HG02798 (cell line): ENCODE measurements around the gene CAPN14.

Experiments used
- ATAC-seq: cut with Tn5 transposase; IDR thresholded peaks from one replicate; pipeline ENCODE4 v1.9.1; 2021; ENCODE audit warnings: mild to moderate bottlenecking; ENCODE audit not compliant: unreplicated experiment, poor library complexity

The CAPN14 gene, protein sequence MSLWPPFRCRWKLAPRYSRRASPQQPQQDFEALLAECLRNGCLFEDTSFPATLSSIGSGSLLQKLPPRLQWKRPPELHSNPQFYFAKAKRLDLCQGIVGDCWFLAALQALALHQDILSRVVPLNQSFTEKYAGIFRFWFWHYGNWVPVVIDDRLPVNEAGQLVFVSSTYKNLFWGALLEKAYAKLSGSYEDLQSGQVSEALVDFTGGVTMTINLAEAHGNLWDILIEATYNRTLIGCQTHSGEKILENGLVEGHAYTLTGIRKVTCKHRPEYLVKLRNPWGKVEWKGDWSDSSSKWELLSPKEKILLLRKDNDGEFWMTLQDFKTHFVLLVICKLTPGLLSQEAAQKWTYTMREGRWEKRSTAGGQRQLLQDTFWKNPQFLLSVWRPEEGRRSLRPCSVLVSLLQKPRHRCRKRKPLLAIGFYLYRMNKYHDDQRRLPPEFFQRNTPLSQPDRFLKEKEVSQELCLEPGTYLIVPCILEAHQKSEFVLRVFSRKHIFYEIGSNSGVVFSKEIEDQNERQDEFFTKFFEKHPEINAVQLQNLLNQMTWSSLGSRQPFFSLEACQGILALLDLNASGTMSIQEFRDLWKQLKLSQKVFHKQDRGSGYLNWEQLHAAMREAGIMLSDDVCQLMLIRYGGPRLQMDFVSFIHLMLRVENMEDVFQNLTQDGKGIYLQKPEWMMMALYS

DNA sequence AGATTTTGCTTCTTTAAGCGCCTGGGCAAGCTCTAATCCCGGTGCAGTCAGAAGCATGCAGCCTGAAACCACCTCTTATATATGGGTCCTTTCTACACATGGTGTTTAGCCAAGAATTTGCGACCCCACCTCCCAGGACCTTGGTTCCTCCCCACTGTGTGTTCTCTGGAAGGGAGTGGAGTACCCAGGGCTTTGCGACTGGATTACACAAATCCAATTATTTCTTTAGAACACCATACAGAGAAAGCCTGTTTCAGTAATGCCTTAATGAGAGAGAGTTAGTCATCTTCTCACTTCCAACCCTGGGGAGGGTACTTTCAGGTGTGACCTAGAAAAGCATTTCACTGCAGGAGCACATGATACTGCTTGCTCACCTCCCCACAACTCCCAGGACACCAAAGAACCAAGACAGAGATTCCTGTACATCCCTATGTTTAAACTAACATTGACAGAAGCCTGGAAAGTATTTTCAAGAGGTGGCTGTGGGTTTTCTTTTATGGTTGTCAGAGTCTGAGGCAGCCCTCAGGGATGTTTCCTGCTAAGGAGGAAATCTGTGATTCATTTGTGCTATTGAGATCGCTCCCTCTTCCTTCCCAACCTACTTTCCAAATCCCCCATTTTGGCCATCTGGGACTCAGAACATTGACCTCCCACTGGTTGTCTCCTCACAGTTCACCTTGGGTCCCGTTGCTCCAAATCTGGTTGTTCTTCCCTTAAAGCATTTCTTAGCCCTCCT lies at the start of gene CAPN14:
TSS of gene CAPN14 (minus strand) at position 51 of the 736 bp plus-strand sequence. CDS start 12,068 bp downstream, outside the sequence.
- peak; percentile 22 for ATAC-seq

DNA sequence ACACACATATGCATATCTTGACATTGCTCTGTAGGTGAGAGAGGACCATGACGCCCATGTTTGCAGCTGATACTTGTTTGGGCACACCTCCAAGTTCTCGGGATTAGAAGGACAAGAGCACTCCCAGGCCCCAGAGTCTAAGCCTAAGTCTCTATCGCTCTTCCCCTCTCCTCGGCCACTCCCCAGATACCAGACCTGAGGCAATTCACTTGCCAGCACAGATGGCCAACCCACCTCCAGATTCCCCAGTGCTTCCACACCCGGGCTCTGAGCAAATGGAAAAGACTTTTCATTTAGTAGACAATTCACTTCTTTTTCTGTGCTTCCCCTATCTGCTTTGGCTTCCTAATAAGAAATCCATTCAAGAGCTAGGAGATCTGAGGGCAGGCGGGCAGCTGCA lies 49.5 kb upstream of the CAPN14 start:
- ATAC-seq = no peak

DNA sequence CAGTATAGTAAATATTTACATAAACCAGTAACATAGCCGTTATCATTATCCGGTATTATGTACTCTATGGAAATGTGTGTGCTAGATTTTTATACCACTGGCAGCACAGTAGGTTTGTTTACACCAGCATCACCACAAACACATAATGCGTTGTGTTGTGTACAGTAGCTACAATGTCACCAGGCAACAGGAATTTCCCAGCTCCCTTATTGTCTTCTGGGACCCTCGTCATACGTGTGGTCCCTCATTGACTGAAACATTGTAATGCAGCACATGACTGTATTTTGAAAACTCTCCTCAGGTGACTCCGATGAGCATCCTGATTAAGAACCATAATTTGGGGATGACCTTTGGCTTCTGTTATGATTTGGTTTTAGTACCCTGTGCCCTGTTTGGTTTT lies 47.9 kb upstream of the CAPN14 start:
- no peak for ATAC-seq

DNA sequence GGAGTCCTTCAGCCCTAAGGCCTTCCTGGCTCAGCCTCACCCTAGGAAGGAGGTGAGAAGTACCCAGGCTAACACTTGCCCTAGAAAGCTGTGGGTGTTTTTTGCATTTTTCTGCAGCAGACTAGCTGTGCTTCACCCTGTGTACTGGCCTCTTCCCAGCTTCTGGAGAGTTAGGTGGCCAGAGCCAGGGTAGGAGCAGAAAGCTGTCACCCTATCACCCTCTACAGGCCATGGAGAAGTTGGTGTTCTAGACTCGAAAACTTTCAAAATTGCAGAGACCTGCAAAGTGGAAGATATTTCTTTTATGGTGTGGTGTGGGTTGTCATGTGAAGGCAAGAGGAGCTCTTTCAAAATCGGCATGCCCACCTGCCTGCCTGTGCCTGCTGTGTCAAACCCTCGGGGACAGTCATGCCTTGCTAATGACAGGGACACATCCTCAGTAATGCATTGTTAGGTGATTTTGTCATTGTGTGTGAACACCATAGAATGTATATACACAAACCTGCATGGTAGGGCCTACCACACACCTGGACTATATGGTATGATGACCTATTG lies 46.4 kb upstream of the CAPN14 start:
- ATAC-seq = no peak

DNA sequence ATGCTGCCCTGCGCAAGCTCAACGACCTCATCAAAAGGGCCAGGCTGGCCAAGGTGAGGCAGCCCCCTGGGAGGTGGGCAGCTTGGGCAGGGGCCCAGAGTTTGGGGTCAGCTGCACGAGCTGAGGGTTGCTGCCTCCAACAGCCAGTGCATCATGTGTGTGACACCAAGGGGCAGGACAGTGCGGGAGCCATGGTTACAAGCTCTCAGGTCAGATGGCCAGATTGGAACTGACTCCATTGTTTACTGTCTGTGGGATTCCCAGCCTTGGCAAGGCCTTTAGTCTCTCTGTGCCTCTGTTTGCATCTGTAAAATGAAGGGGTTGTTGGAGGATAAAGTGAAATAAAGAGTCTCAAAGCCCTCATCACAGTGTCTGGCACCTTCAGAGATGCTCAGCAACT lies 43.6 kb upstream of the CAPN14 start:
- ATAC-seq = no peak

DNA sequence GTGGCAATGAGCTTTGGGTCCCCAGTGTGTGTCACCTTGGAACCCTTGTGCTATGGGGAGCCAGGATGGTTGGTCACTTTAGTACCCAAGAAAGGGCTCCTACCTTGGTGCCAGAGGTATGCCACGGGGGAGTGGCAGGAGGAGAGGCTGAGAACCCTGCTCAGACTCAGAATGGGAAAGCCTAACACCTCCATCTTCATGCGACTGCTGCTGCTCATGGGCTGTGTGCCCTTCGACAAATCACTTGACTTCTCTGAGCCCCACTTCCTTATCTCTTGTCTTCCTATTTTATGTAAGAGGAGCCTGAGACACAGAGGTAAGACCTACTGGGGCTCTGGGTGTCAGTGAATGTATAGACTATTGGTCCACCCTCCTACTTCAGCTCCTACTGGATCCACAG lies 41.8 kb upstream of the CAPN14 start:
- ATAC-seq = no peak

DNA sequence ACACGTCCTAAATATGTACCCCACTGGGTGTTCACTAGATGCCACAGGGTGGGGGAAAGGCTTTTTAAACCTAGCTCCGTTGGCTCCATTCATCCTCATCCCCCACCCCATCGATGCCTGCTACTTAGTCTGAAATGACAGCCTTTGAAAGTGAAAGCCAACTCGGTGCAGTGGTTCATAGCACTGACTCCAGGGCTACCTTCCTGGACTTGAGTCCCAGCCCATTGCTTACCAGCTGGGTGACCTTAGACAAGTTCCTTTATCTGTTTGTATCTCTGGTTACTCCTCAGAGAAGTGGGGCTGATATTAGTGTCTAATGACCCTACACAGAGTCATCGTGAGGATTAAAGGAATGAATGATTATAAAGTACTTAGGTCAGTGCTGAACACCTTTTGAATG lies 41.0 kb upstream of the CAPN14 start:
- peak; percentile 50 for ATAC-seq

DNA sequence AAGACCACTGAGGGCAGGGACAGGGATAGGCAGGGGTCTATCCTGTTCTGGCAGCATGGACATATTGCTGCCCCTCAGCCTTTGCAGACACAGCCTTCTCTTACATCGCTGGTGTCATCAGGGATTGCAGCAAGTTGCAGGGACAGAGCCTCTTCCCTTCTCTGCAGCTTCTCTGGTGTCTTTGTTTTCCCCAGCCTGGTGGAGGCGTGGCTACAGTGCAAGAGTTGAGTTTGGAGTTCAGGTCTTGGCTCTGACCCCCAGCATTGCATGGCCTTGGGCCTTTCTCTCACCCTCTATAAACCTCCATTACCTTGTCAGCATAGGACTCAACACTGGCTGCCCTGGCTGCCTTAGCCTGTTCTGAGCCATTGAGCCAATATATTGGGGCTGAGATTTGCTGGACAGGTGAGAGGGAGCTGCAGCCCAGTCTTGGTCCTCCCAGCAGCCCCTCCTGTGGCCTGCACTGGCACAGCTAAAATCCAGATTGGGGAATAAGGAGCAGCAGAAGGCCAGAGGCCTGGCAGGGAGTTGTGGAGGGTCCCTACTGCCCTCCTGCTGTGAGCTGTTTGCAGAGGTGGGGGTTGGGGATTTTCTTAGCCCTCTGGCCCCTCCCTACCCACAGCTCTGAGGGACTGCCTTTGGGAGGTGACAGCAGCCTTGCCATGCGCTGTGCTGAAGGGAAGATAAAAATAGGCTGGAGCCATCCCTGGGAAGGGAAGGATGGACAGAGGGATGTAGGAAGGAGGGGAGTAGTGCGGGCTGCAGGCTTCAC lies 39.5 kb upstream of the CAPN14 start:
- peak; percentile 10 for ATAC-seq

DNA sequence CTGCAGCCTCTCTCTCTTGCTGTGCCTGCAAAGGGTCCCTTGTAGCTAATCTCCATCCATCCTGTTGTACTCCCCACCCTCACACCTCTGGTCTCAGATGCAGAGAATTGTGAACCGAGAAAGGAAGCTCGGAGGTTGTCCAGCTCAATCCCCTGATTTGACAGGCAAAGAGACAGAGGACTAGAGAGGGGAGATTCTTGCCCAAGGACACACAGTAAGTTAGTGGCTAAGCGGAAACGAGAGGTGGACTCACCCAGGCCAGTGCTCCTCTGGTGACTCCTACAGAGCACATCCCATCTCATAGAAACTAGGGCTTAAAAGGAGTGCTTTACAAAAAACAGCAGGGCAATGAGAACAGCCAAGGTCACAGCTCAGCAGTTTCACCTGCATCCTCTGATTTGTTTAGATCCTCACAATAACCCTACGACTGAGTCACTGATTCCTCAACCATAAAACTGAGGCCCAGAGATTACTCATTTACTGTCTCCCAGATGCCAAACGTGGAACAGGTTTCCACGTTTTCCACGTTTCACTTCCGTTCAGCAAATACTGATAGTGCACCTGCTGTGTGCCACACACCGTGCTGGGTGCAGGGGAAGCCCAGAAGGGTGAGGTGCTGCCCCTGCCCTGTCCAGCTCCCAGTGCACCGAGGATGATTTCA lies 38.7 kb upstream of the CAPN14 start:
- ATAC-seq = peak; percentile 50

DNA sequence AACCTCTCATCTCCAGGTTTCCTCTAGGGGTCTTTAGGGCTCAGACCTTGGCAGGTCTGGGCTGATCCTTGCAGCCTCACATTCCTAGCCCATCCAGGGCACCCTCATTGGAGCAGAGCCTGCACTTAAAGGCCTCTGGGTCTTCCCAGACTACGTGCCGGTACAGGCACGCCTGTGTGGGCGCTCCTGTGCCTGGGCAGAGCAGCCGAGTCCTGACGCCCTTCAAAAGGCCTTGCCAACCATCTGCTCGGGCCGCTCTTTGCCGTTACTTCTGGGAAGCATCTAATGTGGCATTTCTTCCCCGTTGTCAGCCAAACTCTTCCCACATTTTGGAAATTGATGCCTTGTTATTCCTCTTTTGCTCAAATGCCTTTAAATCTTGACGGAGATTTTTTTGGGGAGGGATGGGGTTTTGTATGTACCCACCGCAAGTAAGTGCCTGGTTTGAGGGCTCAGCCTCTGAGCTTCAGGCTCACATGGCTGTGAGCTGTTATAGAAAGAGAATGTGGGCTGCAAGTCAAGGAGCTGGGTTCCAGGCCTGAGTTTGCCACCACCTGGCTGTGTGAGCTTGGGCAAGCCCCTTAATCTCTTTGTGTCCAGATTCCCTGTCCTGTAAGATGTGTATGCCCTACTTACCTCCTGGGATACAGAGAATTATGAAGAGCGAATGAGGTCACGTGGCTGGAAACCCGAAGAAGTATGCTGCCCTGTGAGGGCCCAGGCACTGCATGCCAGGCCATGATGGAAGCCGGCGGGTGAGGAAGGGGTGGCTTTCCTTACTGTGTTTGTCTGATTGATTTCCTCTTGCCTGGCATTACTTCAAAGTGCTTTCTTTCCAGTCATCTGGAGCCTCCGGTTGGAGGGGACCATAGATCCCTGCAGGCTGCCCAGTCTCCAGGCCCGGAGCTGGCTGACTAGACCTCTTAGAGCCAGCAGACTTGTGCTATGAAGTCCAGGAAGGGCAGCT lies 37.2 kb upstream of the CAPN14 start:
- ATAC-seq = no peak

DNA sequence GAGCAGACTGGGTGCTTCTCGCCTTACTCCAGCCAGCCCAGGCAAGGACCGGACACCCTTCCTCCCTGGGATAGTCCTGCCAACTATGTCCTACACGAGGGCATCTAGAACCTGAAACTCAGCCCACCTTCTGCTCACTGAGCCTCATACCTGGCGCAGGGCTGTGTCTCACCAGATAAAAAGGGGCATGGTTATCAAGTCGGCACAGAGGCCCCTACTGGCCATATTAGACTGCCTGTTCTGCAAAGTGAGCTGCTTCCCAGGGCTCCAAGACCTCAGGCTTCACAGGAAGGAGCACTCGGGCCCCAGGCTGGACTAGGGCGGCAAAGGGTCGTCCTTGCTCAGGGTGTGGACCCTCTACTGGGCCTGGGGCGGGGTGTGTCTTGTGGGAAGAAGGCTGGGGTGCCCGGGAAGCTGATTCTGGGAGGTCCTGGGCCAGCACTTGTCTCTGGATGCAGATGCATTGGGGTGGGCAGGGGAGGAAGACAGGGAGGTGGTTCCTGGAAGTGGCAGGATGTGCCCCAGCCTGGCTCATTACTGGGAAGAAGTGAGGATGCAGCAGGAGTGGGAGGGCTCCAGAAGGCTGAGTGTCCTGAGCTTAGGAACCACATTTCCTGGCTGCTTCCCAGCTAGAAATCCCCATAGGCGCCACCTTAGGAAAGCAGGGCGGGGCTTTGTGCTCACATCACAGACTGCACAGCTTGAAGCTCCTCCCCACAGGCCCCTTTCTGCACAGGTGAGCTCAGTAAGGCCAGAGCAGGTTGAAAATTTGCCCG lies 36.2 kb upstream of the CAPN14 start:
- ATAC-seq = no peak

DNA sequence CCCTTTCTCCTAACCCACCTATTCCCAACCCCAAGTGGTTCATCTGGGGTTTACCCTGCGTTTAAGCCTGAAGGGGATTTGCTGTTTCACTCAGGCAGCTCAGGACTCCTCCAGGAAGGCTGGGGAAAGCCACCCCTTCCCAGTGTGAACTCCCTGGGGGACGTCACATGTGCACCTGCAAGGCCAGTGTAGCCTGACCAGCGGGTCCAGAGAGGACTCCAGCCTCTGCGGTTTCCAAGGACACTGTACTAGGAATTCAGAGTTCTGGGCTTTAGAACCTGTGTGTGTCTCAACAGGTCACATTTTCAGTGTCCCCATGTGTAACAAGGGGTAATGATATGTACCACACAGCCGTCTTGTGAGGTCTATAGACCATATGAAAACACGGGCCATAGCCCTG lies 34.5 kb upstream of the CAPN14 start:
- ATAC-seq = no peak

DNA sequence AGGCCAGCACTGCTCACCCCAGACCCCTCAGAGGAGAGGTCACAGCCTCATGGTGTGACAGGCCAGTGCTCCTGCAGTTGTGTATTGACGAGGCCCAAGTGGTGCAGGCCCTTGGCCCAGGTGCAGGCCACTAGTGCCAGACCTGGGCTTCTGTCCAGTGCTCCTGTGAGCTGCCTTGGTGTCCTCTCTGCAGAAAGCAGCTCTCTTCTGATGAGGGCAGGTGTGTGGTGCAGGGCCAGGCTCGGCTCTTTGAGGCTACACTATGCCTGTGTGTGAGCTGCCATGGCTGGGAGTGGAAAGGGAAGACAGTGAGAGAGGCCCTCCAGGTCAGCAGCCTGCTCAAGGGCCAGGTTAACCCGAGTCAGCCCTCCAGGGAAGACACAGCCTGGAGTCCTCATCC lies 33.7 kb upstream of the CAPN14 start:
- no peak for ATAC-seq

DNA sequence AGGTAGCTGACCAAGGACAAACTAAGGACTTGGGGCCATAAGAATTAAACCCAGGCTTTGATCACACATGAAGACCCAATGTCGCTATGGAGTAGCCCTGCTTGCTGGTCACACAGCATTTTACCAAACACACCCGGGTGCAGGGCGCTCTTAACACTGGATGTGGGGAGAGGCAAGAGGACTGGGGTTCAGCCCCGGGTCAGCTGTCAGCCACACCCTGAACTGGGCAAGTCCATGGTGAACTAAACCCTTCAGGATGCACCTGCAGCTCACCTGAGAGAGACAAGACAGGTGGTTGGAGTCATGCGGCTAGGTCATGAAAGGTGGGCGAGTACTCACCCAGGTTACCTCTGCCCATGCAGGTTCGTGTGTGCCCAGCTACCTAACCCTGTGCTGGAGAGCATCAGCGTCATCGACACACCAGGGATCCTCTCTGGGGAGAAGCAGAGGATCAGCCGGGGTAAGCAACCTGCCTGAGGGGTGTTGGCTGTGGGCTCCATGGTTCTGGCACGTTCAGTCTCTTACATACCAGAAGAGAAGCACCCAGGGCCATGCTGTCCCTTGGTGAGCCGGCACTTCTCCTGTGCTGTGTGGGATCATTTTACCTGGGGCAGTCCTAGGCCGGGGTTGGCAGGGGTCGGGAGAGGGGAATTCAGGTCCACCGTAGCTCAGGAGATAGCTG lies 31.8 kb upstream of the CAPN14 start:
- no peak for ATAC-seq

DNA sequence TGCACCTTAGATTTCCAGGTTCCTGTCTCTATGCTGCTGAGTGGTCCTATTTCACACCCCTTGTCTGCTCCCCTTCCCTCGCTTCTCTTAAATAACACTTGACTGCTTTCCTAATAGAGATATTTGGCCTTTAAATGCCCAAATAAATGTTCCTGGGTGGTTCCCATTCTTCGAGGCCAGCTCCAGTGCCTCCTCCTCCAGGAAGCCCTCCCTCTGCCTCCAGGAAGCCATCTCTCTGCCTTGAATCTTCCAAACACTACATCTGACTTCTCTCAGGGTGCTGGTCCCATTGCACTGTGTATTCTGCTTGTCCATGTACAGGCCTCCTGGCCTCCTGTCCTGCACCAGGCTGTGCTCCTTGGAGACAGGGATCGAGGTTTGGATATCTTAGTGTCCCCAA lies 30.8 kb upstream of the CAPN14 start:
- no peak for ATAC-seq

DNA sequence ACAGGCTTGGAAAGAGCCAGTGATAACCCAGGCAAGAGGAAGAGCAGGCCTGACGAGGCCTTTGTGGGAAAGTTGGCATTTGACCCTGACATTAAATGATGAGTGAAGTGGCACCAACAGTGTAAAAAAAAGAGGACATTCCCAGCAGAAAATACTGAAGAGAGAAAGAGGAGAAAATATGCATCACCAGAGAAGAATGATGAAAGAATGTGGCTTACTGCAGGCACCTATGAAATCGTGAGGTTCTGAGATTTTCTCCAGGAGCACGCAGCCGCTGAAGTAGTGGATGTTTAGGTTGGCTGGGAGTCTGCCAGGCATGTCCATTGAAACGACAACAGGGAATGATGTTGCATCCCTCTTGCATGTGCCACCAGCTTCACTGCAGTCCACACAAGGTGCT lies 30.4 kb upstream of the CAPN14 start:
- no peak for ATAC-seq

DNA sequence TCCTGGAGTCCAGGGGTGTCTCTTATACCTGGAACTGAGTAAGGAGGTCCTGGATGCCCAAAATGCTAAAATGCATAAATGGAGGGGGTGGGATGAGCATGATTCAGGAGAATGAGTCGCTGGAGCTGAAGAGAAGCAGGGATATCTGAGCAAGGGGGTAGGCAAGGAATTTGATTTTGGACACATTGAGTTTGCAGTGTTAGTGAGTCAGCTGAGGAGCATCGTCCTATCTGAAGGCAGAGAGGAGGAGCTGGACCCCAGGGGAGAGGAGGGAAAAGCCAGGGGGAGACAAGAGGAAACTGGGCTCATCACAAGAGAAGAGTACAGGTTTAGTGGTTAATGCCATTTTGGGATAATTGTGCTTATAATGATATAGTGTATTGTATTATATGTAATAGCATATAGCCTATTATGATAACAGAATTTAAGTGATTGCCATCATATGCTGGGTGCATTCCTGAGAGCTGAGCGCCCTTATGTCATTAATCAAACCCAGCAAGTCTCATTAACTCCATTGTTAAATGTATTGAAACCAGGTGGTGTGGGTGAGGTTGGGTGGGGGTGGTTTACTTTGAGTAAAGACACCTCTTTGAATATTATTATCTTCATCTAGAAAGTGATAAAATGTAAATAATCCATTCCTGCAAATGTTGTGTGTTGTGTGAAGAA lies 29.0 kb upstream of the CAPN14 start:
- no peak for ATAC-seq
